GM21360 (cell line): ENCODE measurements around the gene PRKCH.
A peak's percentile ranks its signal among the peaks of the same experiment; 100 is the strongest.
"Not testable (repeated sequence)": the region's sequence is repeated elsewhere in the genome, so short reads cannot be mapped to it uniquely, and the experiment has no call there.

ENCODE experiments used
- ATAC-seq: cut with Tn5 transposase; IDR thresholded peaks from one replicate; pipeline ENCODE4 v1.9.1; 2021; ENCODE audit warnings: mild to moderate bottlenecking, moderate library complexity; ENCODE audit not compliant: unreplicated experiment

Gene PRKCH

DNA sequence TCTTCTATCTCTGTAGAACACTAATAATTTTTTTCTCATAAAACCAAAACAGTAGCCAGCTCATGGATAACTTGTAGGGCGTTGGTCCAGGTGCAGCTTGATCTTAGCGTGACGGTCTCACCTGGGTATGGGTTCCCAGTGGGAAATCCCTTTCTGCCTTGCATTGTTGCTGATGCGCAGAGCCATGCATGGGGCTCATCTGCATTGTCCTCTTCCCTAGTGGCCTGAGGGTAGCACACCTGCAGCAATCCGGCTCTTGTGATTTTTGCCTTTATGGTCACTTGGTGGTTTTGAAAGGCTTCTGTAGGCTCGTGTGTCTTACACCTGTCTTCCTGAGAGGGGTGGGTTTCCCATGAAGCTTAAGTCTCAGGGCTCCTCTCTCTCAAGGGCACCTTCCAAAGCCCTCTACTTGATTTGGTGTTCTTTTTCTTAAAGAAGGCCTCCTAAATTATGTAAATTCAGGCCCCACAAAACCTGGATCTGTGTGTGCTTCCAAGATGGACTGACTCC is 130.6 kb downstream of the PRKCH start:
- no peak for ATAC-seq

DNA sequence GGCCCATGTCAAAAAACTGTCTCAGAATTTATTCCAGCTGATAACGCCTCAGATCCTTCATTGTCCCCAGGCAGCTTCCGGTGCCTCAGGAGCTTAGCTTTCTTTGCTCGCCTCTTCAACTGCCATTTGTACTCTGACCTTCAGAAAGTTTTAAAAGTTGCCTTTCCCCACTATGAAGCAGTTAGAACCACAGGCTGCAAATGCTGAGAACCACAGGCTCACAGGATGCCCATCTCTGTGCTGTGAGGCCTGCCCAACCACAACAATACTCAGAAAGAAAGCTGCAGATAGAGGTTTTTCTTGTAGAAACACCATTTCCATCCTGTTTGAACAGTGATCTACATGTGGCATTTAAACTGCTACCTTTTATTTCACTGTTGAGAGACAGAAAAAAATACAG is 131.1 kb downstream of the PRKCH start:
- ATAC-seq: no peak

DNA sequence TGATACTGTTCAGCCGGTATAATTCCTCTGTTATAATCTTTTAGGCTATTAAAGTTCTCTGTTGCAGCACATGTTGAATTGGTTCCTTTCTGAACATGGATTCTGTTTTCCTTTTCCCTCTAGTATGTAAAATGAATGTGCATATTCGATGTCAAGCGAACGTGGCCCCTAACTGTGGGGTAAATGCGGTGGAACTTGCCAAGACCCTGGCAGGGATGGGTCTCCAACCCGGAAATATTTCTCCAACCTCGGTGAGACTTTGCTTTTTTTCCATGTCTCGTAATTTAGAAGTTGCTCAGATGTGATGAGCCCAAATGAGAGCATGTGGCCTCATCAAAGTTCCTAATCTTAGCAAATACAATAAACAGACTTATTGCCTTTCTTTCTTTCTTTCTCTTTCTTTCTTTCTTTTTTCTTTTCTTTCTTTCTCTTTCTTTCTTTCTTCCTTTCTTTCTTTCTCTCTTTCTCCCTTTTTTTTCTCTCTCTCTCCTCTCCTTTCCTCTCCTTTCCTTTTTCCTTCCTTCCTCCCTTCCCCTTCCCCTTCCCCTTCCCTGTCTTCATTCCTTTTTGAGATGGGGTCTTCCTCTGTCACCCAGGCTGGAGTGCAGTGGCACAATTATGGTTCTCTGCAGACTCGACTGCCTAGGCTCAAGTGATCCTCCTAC is 131.9 kb downstream of the PRKCH start:
- ATAC-seq: no peak

DNA sequence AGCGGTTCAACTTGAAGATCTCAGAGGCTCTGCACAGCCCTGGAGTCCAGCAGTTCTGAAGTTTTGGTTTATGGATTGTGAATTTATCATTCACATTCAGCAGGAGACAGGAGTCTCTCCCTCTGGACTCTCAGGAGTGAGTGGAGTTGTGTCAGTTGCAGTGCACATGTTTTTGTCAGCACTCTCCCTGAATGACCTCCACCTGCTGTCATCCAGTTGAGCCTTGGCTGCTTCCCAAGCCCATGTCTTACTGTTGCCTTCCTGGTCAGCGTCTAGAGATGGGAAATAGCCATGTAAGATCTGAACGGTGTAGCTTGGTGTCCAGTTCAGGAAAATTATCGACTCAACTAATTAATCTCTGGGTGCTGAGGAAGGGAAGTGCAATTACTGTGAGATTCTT is 133.2 kb downstream of the PRKCH start:
- ATAC-seq: no peak

DNA sequence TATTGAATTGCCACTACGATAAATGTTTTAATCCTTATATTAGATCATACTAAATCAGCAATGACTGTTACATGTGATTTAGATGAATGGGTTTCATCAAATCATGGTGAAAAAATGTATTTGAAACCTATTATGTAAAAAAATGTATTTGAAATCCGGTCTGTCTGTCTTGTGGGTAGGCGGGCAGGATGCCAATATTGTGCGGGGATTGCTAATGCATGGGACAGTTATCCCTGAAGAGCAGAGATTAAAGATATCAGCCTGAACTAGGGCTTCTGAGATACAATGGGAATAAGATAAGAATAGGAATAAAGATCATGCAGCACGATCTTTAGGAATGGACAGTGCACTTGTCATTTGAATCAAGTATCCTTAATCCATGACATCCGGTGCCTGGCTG is 134.0 kb downstream of the PRKCH start:
- no peak for ATAC-seq

GRCh38 chr14:61456720-61457119 is 135.3 kb downstream of the PRKCH start:
- peak; percentile 58 for ATAC-seq

- ATAC-seq: no peak
Measured at GRCh38 chr14:61458766-61459165, 137.4 kb downstream of the PRKCH start.

DNA sequence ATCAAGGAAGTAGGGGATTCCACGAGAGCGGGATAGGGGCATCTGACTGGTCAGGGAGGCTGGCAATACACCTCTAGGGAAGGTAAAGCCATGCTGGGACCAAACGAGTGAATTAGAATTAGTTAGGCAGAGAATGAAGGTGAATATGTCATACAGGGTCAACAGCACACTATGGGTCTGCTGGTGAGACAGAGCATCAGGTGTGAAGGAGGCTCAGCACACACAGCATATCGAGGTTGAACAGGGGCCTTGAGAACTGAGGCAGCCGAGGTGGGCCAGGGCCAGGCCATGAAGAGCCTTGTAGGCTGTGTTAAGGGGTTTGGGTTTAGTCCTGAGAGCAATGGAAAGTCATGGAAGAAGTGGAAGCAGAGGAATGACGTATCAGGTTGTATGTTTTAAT is 137.8 kb downstream of the PRKCH start:
- no peak for ATAC-seq

DNA sequence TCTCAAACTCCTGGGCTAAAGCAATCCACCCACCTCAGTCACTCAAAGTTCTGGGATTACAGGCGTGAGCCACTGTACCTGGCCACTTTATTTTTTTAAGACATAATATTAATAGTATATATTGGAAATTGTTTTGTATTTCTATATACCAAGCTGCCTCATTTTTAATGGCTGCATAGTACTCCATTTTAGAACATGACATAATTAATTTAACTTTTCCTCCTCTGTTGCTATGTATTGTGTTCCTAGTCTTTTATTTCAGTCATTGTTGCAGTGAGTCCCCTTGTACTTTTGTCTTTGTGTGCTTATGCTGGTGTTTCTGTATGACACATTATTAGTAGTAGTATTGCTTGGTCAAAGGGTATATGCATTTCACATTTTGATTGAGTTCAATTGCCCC is 138.7 kb downstream of the PRKCH start:
- ATAC-seq: no peak

DNA sequence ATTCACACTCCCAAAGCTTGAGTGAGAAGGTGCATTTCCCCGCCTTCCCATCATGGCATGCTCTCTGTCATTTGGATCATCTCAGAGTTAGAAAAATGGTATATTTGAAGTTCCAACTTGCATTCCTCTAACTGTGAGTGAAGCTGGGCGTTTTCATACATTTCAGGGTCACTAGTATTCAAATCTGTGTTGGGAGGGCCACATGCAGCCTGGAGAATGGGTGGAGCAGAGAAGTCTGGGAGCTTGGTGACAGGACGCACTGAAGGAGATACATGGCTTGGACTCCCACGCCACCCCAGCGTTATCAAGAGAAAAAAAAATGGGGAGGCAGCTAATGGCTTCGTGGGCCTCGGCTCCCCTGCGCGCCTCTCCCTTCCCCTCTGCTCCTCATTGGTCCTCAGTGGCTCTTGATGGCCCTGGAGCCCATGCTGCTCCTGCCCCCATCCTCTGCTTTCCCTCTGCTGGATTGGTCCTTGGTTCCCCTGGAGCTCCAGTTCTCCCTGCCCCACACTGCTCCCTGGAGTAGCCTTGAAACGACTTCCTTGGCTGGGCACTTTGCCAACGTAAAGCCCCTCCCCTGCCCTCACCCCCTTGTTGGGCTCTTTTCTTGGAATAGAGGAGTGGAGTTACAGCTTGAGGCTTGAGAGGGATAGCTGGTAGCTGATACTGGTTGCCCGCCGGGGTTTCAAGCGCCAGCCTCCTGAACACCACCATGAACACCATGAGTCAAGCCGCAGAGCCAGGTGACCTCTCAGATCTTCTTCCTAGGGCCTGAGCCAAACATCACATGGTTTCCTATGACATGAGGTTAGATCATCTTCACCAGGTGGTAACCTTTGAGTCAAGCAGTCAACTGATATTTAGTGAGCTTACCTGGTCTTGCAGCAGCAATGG is 139.6 kb downstream of the PRKCH start:
- ATAC-seq: no peak

GRCh38 chr14:61461808-61462275 is 140.5 kb downstream of the PRKCH start:
- no peak for ATAC-seq

DNA sequence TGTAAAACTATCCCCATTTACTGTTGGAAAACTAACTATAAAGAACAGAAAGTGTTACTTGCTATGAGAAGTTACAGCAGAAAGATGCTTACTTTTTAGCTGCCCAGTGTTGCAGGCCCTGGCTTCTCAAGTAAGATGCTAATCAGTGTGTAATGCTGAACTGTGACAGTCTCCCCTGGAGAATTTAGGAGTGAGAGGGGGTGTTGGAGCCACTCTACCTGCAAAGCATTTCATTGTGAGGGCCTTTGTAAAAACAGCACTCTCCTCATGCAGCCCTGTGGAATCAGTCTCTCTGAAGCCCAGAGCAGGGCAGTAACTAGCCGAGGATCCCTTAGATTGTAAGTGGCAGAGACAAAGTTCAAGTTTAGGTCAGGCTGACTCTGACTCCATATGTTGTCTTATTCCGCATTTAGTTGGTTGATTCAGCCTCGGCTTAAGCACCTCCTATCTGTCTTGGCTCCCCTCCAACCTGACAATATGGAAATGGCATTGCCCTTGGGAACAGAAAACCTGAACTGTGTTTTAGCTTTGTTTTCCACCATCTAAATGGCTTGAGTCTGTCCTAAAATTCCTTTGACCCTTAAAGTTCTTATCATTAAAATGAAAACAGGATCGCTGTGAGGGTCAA is 141.3 kb downstream of the PRKCH start:
- no peak for ATAC-seq

GRCh38 chr14:61463664-61464285 is 142.4 kb downstream of the PRKCH start:
- no peak for ATAC-seq

DNA sequence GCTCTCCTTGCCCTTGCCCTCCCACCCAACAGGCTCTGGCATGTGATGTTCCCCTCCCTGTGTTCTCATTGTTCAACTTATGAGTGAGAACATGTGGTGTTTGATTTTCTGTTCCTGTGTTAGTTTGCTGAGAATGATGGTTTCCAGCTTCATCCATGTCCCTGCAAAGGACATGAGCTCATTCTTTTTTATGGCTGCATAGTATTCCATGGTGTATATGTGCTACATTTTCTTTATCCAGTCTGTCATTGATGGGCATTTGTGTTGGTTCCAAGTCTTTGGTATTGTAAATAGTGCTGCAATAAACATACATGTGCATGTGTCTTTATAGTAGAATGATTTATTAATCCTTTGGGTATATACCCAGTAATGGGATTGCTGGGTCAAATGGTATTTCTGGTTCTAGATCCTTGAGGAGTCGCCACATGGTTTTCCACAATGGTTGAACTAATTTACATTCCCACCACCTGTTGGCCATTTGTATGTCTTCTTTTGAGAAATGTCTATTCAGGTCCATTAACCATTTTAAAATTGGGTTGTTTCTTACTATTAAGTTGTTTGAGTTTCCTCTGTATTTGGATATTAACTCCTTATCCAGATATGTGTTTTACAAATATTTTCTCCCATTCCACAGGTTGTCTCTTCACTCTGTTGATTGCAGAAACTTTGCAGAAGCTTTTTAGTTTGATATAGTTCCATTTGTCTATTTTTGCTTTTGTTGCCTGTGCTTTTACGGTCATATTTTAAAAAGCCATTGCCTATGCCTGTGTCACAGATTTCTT is 143.4 kb downstream of the PRKCH start:
- not testable (repeated sequence) for ATAC-seq

DNA sequence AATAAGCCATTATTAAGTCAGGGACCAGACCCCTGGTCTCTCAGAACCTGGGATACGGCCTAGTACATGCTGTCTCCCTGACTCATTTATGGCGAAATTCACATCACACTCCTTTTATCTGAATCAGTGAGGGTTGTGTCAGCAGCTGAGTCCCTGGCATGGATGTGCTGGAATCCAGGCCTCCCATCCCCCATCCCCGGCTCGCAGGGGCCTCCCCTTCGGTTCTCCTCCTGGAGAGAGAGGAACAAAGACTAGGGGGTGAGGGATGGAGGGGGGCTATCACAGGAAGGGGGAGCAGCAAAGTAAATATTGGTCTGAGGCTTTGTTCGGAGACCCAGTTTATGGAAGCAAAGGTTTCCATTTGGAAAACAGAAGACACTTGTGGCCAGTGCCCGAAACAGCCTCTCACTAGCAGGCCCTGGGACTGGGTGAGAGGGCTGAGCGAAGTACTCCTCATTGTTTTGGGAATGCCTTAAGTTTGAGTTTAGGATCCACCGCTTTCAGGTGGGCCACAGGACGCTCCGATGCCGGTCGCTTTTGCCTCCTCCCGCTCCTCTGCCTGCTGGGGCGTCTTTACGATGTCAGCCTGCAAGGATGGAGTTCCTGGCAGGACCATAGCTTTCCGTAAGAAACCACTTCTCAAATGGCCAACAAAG is 145.0 kb downstream of the PRKCH start:
- no peak for ATAC-seq

- ATAC-seq: no peak
Measured at GRCh38 chr14:61466905-61467280, 145.5 kb downstream of the PRKCH start.

GRCh38 chr14:61467296-61467695 is 145.9 kb downstream of the PRKCH start:
- no peak for ATAC-seq

DNA sequence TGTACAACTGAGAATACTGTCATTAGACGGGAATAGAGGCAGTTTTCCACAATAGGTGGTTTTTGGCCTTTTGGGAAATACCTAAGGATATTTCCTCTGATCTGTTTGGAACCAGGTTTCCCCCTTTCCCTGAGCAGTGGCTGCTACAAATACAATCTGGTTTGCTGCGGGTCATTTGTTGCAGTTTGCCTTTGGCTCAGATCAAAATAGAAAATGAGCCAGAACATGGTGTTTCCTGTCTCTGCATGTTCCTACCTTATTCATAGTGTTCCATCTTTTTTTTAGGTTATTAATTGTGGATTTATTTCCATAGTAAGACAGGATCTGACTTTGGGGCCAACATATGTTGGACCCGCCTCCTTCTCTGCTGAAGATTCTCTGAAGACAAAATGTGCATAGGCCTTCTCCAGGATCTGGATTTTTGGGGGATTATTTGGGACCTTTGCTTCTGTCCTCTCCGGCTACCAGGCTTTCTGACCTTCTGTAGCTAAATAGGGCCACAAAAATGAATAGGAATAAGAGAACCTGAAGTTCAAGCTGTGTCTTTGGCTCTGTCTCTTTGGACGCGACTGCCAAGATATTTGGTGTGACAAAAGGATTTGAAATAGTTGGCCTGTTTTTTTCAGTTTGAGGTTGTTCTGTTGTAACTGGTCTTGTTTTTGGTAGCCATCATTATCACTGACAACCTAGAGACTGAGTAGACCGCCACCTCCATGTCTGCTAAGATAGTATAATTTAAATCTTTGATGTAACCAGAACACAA is 146.9 kb downstream of the PRKCH start:
- ATAC-seq: no peak

GRCh38 chr14:61469781-61470180 is 148.4 kb downstream of the PRKCH start:
- no peak for ATAC-seq
